NCI-H2196 (cell line): ENCODE measurements around the gene SERPINE1.

Experiments used
- DNase-seq: peaks from one replicate; lab custom pipeline; 2025; ENCODE audit not compliant: unreplicated experiment; lab: John Stamatoyannopoulos, UW

SERPINE1 gene

DNA sequence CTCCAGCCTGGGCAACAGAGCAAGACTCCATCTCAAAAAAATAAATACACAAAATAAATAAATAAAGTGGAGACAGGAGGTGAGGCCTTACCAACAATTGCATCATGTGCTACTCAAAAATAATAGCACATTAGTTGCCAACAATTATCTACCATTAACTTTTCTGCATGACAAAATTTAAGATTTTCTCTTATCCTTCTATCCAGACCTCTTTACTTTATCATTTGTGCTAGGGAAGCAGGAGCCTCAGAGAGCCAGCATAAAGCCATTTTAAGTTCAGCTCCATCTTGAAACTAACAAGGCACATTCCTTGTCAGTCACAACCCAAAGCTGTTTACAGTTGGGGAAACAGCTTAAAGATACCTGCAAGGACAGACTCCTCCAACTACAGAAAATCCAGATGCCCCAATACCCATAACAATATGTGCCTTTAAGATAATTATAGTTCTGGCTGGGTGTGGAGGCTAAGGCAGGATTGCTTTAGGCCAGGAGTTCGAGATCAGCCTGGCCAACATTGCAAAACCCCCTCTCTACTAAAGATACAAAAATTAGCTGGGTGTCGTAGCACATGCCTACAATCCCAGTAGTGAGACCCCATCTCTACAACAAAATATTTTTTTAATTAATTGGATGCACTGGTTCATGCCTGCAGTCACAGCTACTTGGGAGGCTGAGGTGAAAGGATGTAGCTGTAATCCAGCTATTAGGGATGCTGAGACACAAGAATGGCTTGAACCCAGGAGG is 25.2 kb downstream of the SERPINE1 start:
- no peak for DNase-seq

- peak; percentile 100 for DNase-seq
Observed at GRCh38 chr7:101153969-101154692, 27.2 kb downstream of the SERPINE1 start, which contains the start of gene AP1S1. Gene AP1S1 (plus strand): TSS chr7:101154476. CDS start chr7:101154515, 39 bp downstream.

- no peak for DNase-seq
Observed at GRCh38 chr7:101154693-101155102, 27.8 kb downstream of the SERPINE1 start.

DNA sequence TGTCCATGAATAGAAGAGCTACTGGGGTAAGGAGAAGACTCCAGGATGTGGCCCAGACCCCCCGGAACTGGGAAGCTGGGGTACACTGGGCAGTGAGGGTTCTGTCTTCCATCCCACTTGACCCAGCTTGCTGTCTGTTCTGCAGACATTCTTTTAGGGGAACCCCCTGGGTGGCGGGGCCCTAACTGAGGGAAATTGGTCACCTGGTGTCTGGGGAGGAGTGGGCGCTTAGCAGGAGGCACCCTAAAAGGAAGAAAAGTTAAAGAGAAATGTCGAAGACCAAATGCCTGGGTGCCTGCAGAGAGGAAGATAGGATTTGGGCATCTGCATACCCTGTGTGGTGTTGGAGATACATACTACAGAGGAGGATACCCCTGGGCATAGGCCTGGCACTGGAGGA is 28.4 kb downstream of the SERPINE1 start:
- no peak for DNase-seq

DNA sequence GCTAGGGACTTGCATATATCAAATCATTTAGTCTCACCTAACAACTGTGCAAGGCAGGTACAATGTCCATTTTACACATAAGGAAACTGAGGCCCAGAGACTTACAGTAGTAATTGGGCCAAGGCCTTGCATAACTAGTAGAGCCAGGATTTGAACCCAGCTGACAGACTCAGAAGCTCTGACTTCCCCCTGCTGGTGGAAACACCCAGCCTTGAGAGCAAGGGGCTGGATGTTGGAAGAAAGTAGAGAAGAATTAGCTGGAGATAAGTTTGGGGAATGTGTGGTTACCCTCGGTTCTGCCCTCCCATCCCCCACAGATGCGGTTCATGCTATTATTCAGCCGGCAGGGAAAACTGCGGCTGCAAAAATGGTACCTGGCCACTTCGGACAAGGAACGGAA is 29.4 kb downstream of the SERPINE1 start:
- DNase-seq = no peak

DNA sequence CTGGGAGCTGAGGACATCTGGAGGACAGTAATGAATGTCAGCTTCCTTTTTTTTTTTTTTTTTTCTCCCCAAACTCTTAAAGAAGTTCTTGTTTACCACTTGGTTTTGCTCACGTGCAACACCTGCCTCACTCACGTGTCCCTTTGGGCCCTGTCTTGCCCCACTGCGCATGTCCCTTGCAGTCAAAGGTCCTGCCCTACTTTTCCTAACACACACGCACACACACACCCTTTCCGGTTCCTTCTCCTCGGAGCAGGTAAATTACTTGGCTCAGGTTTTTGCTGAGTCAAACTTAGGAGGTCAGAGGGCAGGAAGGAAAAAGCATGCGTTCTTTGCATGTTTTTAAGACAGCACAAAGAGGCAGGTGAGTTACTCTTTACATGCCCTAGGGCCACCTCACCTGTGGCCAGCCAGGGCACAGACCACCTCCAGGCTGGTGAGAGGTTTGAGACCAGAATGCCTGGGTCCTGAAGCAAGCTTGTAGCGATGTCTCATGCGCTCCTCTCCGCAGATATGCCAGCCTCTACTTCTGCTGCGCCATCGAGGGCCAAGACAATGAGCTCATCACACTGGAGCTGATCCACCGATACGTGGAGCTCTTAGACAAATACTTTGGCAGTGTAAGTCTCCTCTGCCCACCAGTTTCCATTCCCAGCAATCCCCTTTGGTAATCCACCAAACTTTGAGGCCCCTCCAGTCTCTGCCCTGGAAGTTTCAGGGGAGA is 30.1 kb downstream of the SERPINE1 start:
- DNase-seq = no peak

- no peak for DNase-seq
Observed at GRCh38 chr7:101159696-101160674, 33.1 kb downstream of the SERPINE1 start.

GRCh38 chr7:101160910-101161309 is 34.0 kb downstream of the SERPINE1 start:
- no peak for DNase-seq

- no peak for DNase-seq
Observed at GRCh38 chr7:101161692-101162471, 35.0 kb downstream of the SERPINE1 start.

DNA sequence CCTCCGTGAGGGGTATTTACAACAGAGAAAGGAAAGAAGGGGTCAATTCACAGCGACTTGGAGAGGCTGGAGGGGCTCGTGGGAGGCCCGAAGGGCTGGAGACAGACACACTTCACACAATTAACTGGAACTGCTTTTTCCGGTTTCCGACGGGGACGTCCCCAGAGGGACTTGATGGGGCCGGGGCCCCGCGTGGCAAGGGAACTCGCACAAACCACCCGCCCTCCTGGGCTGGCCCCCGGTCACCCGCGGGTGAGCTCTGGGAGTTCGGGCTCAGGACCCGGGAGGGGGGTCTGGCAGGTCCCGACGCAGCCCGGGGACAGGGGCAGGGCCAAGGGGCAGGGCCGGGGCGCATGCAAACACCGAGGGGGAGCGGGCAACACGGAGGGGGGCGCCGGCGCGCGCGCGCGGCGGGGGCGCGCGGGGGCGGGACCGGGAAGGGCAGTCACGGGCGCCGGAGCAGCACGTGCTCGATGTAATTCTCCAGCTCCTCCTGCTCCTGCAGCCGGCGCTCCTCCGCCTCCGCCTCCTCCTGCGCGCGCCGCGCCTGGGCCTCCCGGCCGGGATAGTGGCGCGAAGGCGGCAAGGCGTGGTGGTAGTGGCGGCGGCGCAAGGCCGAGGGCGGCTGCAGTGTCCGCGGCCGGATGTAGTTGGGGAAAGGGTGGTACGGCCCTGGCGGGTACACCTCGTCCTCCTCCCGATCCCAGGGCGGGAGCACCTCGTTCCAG is 35.8 kb downstream of the SERPINE1 start:
- peak; percentile 83 for DNase-seq

- peak; percentile 80 for DNase-seq
Observed at GRCh38 chr7:101163279-101164070, 36.6 kb downstream of the SERPINE1 start.

DNA sequence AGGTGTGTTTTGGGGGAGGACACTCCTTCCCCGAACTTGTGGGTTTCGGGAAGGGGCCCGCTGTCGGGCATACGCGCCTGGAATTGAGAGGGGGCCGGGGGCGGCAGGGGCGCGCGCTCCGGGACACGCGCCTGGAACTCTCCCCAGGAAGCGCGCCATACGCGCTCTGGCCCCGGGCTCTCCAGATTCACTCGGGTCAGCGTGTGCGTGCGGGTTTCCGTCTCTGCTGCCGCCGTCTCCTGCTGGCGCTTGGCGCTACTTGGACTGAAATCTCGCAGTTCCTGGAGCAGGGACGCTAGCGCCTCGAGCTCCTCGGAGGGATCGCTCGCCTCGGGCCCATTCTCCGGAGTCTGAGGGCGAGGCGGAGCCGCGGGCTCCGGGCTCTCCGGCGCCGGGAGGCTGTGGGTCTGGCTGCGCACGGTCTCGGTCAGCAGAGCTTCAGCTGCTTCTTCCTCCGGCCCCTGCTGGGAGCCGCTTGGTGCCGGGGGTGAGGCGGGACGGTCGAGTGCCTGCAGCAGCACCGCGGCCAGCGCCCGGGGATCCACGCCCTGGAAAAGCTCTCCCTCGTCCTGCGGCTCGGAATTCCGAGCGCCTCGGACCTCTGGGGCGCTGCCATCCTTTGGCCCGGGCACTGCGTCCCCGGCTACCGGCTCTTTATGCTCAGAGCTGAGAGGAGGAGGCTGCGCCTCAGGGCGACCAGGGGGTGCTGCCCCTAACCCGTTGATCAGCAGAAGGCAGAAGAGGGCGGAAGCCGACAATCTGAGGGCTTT is 37.4 kb downstream of the SERPINE1 start:
- peak; percentile 16 for DNase-seq

DNA sequence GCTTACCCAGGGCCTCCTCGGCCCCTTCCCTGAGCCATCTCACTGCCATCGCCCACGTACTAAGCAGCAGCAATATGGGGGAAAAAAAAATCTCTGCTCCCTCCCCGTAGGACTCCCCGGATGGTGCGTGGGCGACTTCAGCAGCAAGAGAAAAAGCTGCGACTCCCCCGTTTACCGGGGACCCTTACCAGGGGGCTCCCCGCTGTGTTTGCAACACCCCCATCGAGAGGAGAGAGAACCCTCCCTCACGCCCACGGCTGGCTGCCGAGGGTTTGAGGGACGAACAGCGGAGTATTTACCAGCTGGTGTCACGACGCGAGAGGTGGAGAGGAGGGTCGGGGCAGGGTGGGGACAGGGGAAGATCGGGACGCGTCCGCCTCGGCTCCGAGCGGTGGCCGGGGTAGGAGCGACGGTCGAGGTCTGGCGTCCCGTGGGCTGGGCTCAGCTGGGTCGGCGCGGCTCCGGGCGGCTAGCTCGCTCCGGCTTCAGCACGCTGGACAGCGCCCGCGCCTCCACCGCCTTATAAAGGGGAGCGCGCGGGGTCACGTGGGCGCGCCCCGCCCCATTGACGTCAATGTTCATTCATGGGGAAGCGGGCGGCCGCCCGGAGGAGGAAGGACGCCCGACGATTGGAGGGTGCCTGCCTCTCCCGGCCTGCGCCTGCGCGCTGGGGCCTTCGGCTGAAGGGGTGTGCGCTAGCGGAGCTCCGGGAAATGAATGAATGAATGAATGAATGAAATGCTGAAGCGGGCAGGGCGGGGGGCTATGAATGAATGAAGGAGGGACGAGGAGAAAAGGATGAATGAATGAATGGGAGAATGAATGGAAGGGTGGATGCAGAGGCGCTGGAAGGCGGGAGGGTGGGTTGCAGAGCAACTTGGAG is 38.4 kb downstream of the SERPINE1 start, which contains the start of gene VGF:
VGF (minus strand) TSS at position 495 of the 883 bp plus-strand sequence. CDS start 726 bp downstream, outside the sequence.
- peak; percentile 99 for DNase-seq

- DNase-seq = no peak
Observed at GRCh38 chr7:101165958-101166647, 39.2 kb downstream of the SERPINE1 start.

DNA sequence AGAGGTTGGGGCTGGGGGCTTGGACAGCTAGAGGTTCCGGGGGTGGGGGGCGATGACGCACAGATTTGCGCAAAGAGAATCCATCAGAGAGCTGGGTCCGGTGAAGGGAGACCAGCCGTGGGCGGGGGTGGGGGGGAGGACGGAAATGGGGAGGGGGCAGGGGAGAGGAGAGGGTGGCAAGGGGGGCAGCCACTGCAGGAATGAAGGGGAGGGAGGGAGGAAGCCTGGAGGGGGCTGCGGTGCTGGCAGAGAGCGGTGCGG is 39.7 kb downstream of the SERPINE1 start:
- no peak for DNase-seq
